Measurements from ENCODE around the gene CACNA2D3. TPM values are rescaled to one million over a fixed set of nuclear protein-coding genes. Genes with fewer than 3 reads are reported as not detected.
A peak's percentile ranks its signal among the peaks of the same experiment; 100 is the strongest.

Gene CACNA2D3
- total RNA-seq, 1 experiment from 2014 or later = 1.6 TPM

DNA sequence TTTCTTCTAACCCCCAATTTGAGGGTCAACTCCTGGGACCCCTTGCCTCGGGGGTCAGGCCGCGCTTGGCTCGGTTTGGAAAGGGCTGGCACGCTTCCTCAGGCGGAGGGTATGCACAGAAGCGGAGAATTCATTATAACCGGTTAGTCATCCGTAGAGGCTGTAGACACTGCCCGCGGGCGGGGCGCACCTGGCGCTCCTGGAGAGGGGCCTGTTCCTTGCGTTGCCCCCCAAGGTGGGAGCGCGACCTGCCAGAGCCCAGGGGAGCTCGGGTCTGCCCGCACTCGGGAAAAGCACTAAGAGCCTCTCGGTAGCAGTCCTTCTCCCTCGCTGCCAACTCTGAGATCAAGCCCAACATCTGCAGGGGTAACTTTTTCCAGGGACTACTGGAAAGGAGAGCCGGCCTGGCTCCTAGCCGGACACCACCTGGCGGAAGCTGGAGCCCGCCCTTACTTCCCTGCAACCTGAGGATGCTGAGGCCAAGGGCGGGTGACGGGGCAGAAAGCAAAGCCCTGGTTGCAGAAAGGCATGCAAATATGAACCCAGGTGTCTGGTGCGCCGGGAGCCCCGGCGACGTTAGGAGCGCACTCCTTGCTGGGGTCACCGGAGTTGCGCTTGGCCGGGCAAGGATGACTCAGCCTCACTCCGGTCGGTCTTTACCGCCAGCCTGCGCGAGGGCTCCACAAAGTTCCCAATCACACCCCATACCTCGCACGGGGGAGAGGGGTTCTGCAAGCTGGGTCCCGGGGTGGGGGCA is 1.5 kb upstream of the CACNA2D3 start:
- peak; percentile 83 for DNase-seq
- peak overlapping the region; percentile 67 for H3K4me3 ChIP-seq (ENCODE audit: insufficient read depth, low read depth, low read length)
- peaks cover 57% of the 10 kb centered on the region for H3K27me3 ChIP-seq (ENCODE audit: control insufficient read depth, insufficient read depth, low read length)
- no peaks in the 10 kb centered on the region for H3K36me3 ChIP-seq (replicated peaks; ENCODE audit: control insufficient read depth, insufficient read depth, low read length)

DNA sequence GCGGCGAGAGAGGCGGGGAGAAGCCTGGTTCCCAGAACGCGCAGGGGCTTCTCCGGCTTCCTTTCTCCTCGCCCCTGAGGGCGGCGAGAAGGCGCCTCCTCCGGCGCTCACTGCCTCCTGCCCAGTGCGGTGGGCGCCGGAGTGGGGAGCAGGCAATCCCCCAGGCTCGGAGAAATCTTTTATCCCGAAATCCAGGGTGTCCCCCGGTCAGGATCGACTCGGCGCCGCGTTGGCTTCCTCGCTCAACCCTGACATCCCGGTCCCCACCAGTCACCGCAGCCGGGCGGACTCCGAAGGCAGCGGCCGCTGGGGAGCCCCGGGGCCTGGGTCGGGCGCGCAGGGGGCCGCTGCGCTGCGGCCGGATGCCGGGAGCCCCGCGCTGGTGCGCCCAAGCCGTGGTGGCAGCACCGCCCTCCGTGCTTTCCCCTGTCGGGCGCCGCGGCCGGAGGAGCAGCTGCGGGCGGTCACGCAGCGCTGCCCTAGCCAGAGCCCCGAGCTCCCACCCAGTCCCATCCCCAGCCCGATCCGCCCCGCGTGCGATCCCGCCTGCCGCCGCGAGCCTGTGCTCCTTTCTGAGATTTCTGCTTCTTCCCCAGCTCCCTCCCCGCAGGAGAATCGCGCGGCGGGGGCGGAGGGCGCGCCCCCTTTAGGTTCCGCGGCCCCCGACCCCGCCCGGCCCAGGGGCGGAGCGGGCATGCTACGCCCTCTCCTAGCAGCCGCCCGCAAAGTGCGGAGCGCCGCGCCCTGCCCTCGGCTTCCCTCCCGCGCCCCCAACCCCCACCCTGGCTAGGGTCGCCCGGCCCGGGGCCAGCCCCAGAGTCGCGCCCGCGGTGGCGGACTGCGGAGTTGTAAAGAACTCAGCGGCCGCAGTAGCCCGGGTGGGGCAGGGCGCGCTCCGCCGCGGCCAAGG is 683 bp upstream of the CACNA2D3 start:
- peak; percentile 88 for DNase-seq
- peak overlapping the region; percentile 67 for H3K4me3 ChIP-seq (ENCODE audit: insufficient read depth, low read depth, low read length)
- H3K36me3 ChIP-seq (replicated peaks; ENCODE audit: control insufficient read depth, insufficient read depth, low read length) = no peaks in the 10 kb centered on the region
- H3K27me3 ChIP-seq (ENCODE audit: control insufficient read depth, insufficient read depth, low read length) = peaks cover 57% of the 10 kb centered on the region

DNA sequence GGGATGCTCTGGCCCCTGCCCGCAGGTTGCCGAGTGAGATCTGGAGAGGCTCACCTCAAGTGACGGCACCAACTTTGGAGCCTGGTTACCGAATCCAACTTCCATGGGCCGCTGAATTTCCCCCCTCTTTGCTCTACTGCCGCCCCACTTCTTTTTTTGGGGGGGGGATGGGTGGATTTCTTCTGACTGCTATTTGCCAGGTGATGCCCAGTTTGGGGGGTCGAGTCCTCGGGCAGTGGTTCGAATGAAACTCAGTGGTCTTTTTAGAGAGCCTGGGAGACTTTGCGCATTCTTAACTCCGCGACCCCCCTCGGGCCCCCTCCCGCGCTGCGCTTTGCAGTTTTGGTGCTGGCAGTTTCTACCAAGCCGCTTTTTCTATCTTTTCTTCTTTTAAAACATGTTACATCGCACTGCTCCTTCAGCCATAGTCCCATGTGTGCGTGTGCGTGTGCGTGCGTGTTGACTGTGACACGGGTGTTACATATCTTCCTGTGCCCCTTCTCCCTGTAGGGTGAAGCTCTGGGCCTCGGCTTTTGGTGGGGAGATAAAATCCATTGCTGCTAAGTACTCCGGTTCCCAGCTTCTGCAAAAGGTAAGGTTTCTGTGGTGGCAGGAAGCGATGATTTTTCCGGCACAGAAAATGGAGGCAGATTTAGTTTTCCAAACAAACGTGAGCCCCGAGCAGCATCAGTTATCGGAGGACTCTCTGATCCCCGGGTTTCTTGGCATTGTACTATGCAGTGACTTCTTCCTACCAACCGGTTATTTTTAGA is 837 bp downstream of the CACNA2D3 start:
- Histone ChIP-seq H3K4me3 (ENCODE audit: insufficient read depth, low read depth, low read length) (peak overlapping the region; percentile 54), H3K27me3 (ENCODE audit: control insufficient read depth, insufficient read depth, low read length) (peaks cover 57% of the 10 kb centered on the region), H3K36me3 (replicated peaks; ENCODE audit: control insufficient read depth, insufficient read depth, low read length) (no peaks in the 10 kb centered on the region)
- peak; percentile 73 for DNase-seq

DNA sequence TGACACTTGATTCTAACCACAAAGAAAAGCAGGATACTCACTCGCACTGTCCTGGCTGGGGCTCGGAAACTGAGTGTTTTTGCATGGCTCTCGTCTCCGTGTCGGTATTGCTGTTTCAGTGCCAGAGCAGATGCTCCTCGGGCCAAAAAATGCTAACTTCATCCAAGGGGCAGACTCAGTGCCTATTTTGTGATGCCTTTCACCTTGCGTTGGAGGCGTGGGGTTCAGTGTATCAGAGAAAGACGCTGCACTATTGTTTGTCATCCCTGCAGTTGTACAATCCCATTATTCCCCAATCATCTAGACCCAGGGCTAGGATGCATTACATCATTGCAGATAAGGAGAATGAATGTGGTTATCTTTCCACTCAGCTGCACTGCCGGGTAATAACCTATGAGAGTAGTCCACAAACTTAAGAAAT is 1.4 kb downstream of the CACNA2D3 start:
- Histone ChIP-seq H3K36me3 (replicated peaks; ENCODE audit: control insufficient read depth, insufficient read depth, low read length) (no peaks in the 10 kb centered on the region), H3K27me3 (ENCODE audit: control insufficient read depth, insufficient read depth, low read length) (peaks cover 57% of the 10 kb centered on the region), H3K4me3 (ENCODE audit: insufficient read depth, low read depth, low read length) (peak overlapping the region; percentile 54)
- DNase-seq = no peak

DNA sequence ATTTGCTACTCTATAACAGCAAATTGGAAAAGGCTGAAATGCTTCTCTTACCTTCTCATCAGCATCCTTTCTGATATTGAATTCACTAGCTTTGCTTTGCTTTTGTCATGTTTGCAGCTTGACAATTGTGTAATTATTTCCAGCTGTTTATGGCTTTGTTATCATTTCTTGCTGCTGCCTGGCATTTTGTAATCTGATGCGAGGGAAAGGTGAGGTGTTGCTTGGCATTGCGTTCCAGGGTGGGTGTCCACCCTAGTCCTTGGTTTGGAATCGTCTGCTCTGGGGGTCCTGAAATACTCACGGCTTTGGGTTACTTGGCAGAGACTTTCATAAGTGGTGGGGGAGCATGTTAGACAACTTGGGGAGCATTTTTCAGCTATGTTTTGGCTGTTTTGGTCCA is 2.9 kb downstream of the CACNA2D3 start:
- no peak for DNase-seq
- H3K27me3 ChIP-seq (ENCODE audit: control insufficient read depth, insufficient read depth, low read length) = peaks cover 44% of the 10 kb centered on the region
- H3K36me3 ChIP-seq (replicated peaks; ENCODE audit: control insufficient read depth, insufficient read depth, low read length) = no peaks in the 10 kb centered on the region
- no peak overlapping the region for H3K4me3 ChIP-seq (ENCODE audit: insufficient read depth, low read depth, low read length)

DNA sequence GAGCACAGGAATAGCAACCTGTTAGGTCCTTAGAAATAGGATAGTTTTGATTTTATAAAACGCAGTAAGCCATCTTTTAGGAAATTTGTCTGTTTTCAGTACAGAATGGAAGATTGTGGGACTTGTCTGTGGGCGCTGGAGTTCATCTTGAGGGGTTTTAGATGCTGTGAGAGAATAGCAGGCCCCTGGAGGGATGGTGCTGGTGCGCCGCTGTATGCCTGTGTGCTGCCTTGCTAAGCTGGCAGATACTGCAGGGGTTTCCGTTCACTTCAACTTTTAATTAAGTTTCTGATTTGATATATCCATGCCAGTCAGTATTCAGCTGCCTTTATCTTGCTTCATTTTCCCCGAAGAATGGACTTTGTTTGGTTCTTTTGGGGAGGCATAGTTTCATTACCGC is 4.2 kb downstream of the CACNA2D3 start:
- H3K27me3 ChIP-seq (ENCODE audit: control insufficient read depth, insufficient read depth, low read length) = peaks cover 32% of the 10 kb centered on the region
- DNase-seq = no peak
- H3K36me3 ChIP-seq (replicated peaks; ENCODE audit: control insufficient read depth, insufficient read depth, low read length) = no peaks in the 10 kb centered on the region
- no peak overlapping the region for H3K4me3 ChIP-seq (ENCODE audit: insufficient read depth, low read depth, low read length)

DNA sequence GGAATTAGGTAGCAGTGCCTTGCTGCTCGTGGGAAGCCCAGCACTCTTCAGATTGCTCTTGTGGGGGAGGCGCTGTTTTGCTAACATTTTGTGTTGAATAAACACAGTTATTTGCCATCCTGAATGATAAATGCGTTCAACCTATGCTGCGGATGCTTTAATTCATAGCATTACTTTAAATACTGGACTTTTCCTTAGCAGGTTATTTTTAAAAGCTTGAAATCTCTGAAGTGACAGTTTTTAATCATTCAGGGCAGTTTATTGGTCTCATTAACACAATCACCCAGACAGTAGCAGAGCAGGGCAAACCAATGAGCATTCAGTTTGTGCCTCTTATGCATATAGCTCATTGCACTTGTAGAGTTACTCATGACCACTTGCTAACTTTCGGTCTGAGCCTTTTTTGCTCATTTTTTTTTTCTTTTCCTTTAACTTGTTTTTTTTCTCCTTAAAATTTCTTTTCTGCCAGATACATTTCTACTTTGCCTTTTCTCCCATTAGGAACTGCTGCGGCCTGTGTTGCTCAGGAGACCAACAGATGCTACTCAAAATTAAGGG is 5.2 kb downstream of the CACNA2D3 start:
- Histone ChIP-seq H3K27me3 (ENCODE audit: control insufficient read depth, insufficient read depth, low read length) (peaks cover 29% of the 10 kb centered on the region), H3K4me3 (ENCODE audit: insufficient read depth, low read depth, low read length) (no peak overlapping the region), H3K36me3 (replicated peaks; ENCODE audit: control insufficient read depth, insufficient read depth, low read length) (no peaks in the 10 kb centered on the region)
- DNase-seq = no peak

DNA sequence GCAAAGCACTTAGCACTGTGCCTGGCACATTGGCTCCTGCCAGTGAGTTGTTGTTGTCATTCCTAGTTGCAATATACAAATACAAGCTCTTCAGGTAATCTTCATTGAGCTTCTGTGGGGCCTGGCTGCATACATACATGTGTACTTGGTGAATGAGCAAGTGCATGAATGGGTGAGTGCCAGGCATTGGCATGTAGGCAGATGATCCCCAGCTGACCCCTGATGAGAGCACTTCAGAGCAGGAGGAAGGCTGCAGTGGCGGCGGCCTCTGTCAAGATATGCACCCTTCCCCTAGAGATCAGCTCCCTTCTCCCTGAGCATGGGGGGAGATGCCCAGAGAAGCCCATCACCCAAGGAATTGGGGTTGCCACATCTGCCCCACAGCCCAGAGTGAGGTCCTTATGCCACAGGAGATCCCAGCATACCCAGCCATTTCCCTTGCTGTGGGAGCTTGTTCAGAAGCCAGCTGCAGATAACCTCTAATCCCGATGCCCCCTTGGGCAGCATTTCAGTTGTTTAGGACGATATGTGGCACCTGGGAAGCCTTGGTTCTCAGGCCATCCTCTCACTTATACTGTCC is 8.8 kb downstream of the CACNA2D3 start:
- DNase-seq = no peak
- H3K36me3 ChIP-seq (replicated peaks; ENCODE audit: control insufficient read depth, insufficient read depth, low read length) = no peaks in the 10 kb centered on the region
- H3K4me3 ChIP-seq (ENCODE audit: insufficient read depth, low read depth, low read length) = no peak overlapping the region
- no peaks in the 10 kb centered on the region for H3K27me3 ChIP-seq (ENCODE audit: control insufficient read depth, insufficient read depth, low read length)

DNA sequence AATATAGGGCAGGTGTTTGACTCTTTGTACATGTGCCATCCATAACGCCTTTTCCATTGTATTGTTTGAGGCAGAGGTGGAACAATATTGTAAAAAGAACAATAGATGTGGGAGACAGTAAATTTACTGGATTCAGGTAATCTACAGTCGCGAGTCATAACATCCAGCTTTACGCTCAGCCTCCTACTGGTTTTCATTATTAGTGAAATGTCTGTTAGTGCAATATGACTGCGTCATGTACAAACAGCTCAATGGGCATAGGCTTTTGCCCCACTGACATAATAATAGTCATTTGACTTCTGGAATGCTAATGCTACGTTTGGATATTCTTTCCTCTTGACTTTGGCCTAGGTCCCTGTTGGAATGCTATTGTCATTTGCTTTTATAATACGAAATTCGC is 9.5 kb downstream of the CACNA2D3 start:
- H3K36me3 ChIP-seq (replicated peaks; ENCODE audit: control insufficient read depth, insufficient read depth, low read length) = no peaks in the 10 kb centered on the region
- no peak overlapping the region for H3K4me3 ChIP-seq (ENCODE audit: insufficient read depth, low read depth, low read length)
- H3K27me3 ChIP-seq (ENCODE audit: control insufficient read depth, insufficient read depth, low read length) = no peaks in the 10 kb centered on the region
- DNase-seq = no peak

DNA sequence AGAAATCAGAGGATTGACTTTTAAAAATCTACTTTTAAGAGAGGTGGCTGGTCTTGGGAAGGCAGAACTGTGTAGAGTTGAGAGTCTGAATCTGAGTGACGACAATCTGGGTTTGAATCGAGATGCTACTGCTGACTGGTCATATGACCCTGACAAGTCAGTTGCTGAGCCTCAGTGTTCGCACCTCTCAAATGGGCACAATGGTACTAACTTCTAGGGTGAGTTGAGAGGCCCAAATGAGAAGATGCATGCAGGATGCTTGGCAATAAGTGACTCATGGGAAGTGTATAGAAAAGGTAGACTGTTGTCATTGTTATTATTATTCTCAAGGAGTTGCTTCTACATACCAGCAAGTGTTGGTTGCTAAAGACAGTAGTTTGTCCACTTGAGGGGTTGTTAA is 10.3 kb downstream of the CACNA2D3 start:
- no peak overlapping the region for H3K4me3 ChIP-seq (ENCODE audit: insufficient read depth, low read depth, low read length)
- no peaks in the 10 kb centered on the region for H3K36me3 ChIP-seq (replicated peaks; ENCODE audit: control insufficient read depth, insufficient read depth, low read length)
- H3K27me3 ChIP-seq (ENCODE audit: control insufficient read depth, insufficient read depth, low read length) = no peaks in the 10 kb centered on the region

DNA sequence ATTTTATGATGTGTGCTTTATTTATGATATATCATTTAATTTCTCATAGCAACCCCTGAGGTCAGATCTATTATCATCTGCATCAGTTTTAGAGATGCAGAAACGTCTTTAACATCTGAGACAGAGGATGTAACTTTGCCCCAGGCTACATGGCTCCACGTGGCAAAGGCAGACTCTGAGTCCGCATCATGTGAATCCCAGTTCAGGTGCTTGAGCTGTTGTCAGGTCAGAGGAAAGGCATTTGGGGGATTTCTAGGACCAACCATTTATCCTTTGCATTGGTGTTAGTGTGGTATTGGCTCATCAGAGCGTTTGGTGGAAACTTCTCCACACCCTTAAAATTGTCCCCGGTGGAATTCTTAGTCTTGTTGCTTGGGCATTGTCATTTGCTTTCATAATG is 10.8 kb downstream of the CACNA2D3 start:
- no peak for DNase-seq
- no peak overlapping the region for H3K4me3 ChIP-seq (ENCODE audit: insufficient read depth, low read depth, low read length)
- H3K36me3 ChIP-seq (replicated peaks; ENCODE audit: control insufficient read depth, insufficient read depth, low read length) = no peaks in the 10 kb centered on the region
- H3K27me3 ChIP-seq (ENCODE audit: control insufficient read depth, insufficient read depth, low read length) = no peaks in the 10 kb centered on the region

More for the DNA sequence above, 10.3 kb downstream of the CACNA2D3 start:
- DNase-seq = no peak

DNA sequence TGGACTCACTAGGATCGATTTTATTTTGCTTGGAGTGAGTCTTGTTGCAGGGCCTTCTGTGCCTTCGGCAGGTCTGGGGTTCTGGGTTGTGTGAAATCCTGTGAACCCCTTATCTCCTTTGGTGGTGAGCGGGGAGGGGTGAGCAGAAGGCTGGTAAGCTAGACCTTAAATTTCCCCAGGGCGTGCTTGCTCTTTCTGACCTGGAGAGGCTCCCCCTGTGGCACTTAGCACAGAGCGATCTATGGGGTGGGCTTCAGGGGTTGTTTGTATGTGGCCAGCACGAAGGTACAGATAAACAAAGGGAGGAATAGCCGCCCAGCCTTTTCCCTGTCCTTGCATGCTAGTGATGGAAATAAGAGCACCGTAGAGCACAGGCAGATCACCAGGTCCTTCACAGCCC is 11.8 kb downstream of the CACNA2D3 start:
- Histone ChIP-seq H3K27me3 (ENCODE audit: control insufficient read depth, insufficient read depth, low read length) (no peaks in the 10 kb centered on the region), H3K36me3 (replicated peaks; ENCODE audit: control insufficient read depth, insufficient read depth, low read length) (no peaks in the 10 kb centered on the region), H3K4me3 (ENCODE audit: insufficient read depth, low read depth, low read length) (no peak overlapping the region)
- no peak for DNase-seq

DNA sequence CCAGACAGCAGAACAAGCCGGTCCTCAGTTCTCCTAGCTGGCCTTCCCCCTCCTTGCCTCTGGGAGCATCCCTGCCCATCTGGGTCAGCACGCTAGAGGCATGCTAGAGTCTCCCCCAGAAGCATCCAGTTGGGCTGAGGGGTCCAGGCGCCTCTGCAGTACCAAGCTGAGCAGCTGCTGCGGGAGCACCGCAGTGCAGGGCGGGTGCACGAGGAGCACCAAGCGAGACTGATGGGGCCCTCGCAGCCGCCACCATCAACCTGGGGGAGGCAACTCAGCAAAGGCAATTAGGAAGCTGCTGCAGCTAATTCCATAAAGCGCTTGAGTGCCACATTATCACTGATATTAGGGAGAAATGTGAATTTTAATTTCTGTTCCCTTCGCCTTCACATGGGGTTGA is 12.4 kb downstream of the CACNA2D3 start:
- H3K27me3 ChIP-seq (ENCODE audit: control insufficient read depth, insufficient read depth, low read length) = no peaks in the 10 kb centered on the region
- H3K4me3 ChIP-seq (ENCODE audit: insufficient read depth, low read depth, low read length) = no peak overlapping the region
- H3K36me3 ChIP-seq (replicated peaks; ENCODE audit: control insufficient read depth, insufficient read depth, low read length) = no peaks in the 10 kb centered on the region
- DNase-seq = peak; percentile 49

DNA sequence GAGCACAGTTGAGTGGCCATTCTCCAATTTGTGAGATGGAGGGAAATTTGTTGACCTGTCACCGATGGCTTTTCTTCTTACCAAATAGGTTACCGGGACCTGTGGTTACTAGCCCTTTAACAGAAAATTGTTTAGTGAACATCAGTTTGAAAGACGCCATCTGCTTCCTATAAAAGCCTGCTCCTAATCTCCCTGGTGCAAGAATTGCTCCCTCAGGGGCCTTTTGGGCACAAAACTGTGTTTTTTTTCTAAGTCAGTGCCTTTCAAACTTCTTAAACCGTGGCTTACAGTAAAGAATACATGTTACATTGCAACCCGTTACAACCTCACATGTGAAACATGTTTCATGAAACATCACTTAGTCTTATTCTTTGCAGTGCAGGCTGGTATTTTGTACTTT is 15.0 kb downstream of the CACNA2D3 start:
- no peaks in the 10 kb centered on the region for H3K36me3 ChIP-seq (replicated peaks; ENCODE audit: control insufficient read depth, insufficient read depth, low read length)

More for the DNA sequence above, 15.0 kb downstream of the CACNA2D3 start:
- DNase-seq = no peak
- Histone ChIP-seq H3K27me3 (ENCODE audit: control insufficient read depth, insufficient read depth, low read length) (no peaks in the 10 kb centered on the region), H3K4me3 (ENCODE audit: insufficient read depth, low read depth, low read length) (no peak overlapping the region)

Measured in H7 (cell line).